HEK293T (cell line): Measurements from ENCODE around the gene MTREX.

ENCODE experiments used
- CTCF ChIA-PET: fragments of 350-600 bp; formaldehyde crosslinking; extraction: SDS; loops from one replicate; lab custom pipeline; 2021; ENCODE audit warnings: antibody characterized with exemption, inconsistent platforms; lab: Yijun Ruan, JAX
- POLR2A ChIA-PET: fragments of 350-600 bp; formaldehyde crosslinking; extraction: SDS; loops from one replicate; lab custom pipeline; 2020; ENCODE audit warnings: antibody characterized with exemption, inconsistent platforms; lab: Yijun Ruan, JAX
- DNase-seq: peaks from one replicate; pipeline ENCODE4 v3.0.0; 2012; ENCODE audit warnings: mixed read lengths; ENCODE audit errors: extremely low spot score
- ARNT ChIP-seq: fragments of 450-650 bp; IDR thresholded peaks from 2 replicates; pipeline ENCODE4 v1.6.1; 2017; ENCODE audit warnings: mild to moderate bottlenecking
- BHLHE40 ChIP-seq: fragments of 450-650 bp; IDR thresholded peaks from 2 replicates; pipeline ENCODE4 v1.6.1; 2016; ENCODE audit warnings: mild to moderate bottlenecking, moderate library complexity, borderline replicate concordance
- CTBP1 ChIP-seq: fragments of 450-650 bp; IDR thresholded peaks from 2 replicates; pipeline ENCODE4 v1.6.1; 2016; ENCODE audit warnings: borderline replicate concordance
- ELF4 ChIP-seq: fragments of 450-650 bp; IDR thresholded peaks from 2 replicates; pipeline ENCODE4 v1.6.1; 2017; ENCODE audit warnings: antibody characterized with exemption
- FOXA1 ChIP-seq: fragments of 450-650 bp; IDR thresholded peaks from 2 replicates; pipeline ENCODE4 v1.6.1; 2016; ENCODE audit warnings: mild to moderate bottlenecking
- FOXK2 ChIP-seq: fragments of 450-650 bp; IDR thresholded peaks from 2 replicates; pipeline ENCODE4 v1.6.1; 2016; ENCODE audit warnings: mild to moderate bottlenecking
- FOXM1 ChIP-seq: fragments of 450-650 bp; IDR thresholded peaks from 2 replicates; pipeline ENCODE4 v1.6.1; 2017; ENCODE audit warnings: mild to moderate bottlenecking, borderline replicate concordance
- HDGF ChIP-seq: fragments of 450-650 bp; IDR thresholded peaks from 2 replicates; pipeline ENCODE4 v1.6.1; 2017; ENCODE audit warnings: antibody characterized with exemption, borderline replicate concordance
- L3MBTL2 ChIP-seq: fragments of 450-650 bp; conservative IDR thresholded peaks from 2 replicates; pipeline ENCODE4 v1.6.1; 2016; ENCODE audit warnings: mild to moderate bottlenecking
- LEF1 ChIP-seq: fragments of 450-650 bp; IDR thresholded peaks from 2 replicates; pipeline ENCODE4 v1.6.1; 2017; ENCODE audit warnings: mild to moderate bottlenecking, borderline replicate concordance
- NFRKB ChIP-seq: fragments of 450-650 bp; IDR thresholded peaks from 2 replicates; pipeline ENCODE4 v1.6.1; 2016; ENCODE audit warnings: mild to moderate bottlenecking, moderate library complexity
- PKNOX1 ChIP-seq: fragments of 450-650 bp; IDR thresholded peaks from 2 replicates; pipeline ENCODE4 v1.6.1; 2016
- SP1 ChIP-seq: fragments of 450-650 bp; IDR thresholded peaks from 2 replicates; pipeline ENCODE4 v1.6.1; 2017
- SUZ12 ChIP-seq: fragments of 450-650 bp; IDR thresholded peaks from 2 replicates; pipeline ENCODE4 v1.6.1; 2016; ENCODE audit warnings: mild to moderate bottlenecking
- TARDBP ChIP-seq: fragments of 450-650 bp; IDR thresholded peaks from 2 replicates; pipeline ENCODE4 v1.6.1; 2016
- ZNF384 ChIP-seq: fragments of 450-650 bp; IDR thresholded peaks from 2 replicates; pipeline ENCODE4 v1.6.1; 2016

MTREX gene

GRCh38 chr5:55345327-55345726 lies 37.5 kb downstream of the MTREX start:
- no peak for TF ChIP-seq FOXA1
- ChIA-PET CTCF (interaction anchor here (0.7 kb wide), 1 partner anchor 14 kb away, joined by 3 read pairs; no protein-coding TSS in a partner anchor), POLR2A (no interaction called here)
- DNase-seq, result no peak

DNA sequence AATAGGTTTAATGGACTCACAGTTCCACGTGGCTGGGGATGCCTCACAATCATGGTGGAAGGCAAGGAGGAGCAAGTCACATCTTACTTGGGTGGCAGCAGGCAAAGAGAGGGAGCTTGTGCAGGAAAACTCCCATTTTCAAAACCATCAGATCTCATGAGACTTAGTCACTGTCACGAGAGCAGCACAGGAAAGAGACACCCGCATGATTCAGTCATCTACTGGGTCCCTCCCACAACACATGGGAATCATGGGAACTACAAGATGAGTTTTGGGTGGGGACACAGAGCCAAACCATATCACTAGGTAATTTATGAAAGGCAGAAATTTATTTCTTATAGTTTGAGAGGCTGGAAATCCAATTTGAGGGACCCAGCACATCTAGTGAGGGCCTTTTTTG lies 40.0 kb downstream of the MTREX start:
- POLR2A ChIA-PET, result no interaction called here
- no peak for DNase-seq
- TF ChIP-seq SUZ12 (no peak), HDGF (no peak), FOXM1 (no peak), LEF1 (no peak), PKNOX1 (no peak), TARDBP (no peak), BHLHE40 (no peak)
- CTCF ChIA-PET, result no interaction called here

- POLR2A ChIA-PET, result no interaction called here
- CTCF ChIA-PET, result no interaction called here
- no peak for DNase-seq
- TF ChIP-seq SUZ12, result no peak
- no peak for TF ChIP-seq ELF4
- no peak for TF ChIP-seq ARNT
- no peak for TF ChIP-seq LEF1
- TF ChIP-seq HDGF, result no peak
- no peak for TF ChIP-seq SP1
- no peak for TF ChIP-seq NFRKB
- TF ChIP-seq CTBP1, result no peak
- no peak for TF ChIP-seq L3MBTL2
- no peak for TF ChIP-seq FOXM1
- no peak for TF ChIP-seq FOXA1
- TF ChIP-seq FOXK2, result no peak
- no peak for TF ChIP-seq TARDBP
- TF ChIP-seq PKNOX1, result no peak
- TF ChIP-seq BHLHE40, result no peak
- TF ChIP-seq ZNF384, result no peak
These were observed 43.0 kb downstream of the MTREX start for GRCh38 chr5:55350754-55351153.

DNA sequence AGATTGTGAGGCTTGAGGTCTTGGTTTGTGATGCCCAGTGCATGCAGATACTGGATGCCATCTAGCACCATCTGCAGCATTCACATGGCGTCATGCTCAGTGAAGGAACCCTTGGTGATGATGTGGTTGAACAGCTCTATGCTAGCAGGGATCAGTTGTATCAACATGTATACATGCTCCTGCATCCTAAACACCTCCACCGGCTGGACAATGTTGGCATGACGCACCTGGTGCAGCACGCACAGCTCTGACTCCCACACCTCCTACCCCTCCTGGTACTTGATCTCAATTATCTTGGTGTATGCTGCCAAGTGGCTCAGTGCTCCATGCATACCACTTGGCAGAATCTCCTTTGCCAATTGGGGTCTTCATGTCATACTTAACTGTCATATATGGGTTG lies 49.1 kb downstream of the MTREX start:
- TF ChIP-seq L3MBTL2 (no peak), SP1 (no peak), HDGF (no peak), ARNT (no peak), BHLHE40 (no peak), ZNF384 (no peak), FOXM1 (no peak), LEF1 (no peak), FOXK2 (no peak), SUZ12 (no peak), PKNOX1 (no peak), FOXA1 (no peak), NFRKB (no peak), ELF4 (no peak), CTBP1 (no peak), TARDBP (no peak)
- DNase-seq, result no peak
- ChIA-PET POLR2A (interaction anchor here (0.8 kb wide), 1 partner anchor 16 kb away, joined by 3 read pairs; no protein-coding TSS in a partner anchor), CTCF (no interaction called here)

GRCh38 chr5:55360190-55360589 lies 52.4 kb downstream of the MTREX start:
- DNase-seq, result no peak
- no peak for TF ChIP-seq NFRKB
- TF ChIP-seq LEF1, result no peak
- TF ChIP-seq ARNT, result no peak
- TF ChIP-seq PKNOX1, result no peak
- TF ChIP-seq ZNF384, result no peak
- no peak for TF ChIP-seq FOXA1
- no peak for TF ChIP-seq BHLHE40
- no peak for TF ChIP-seq ELF4
- no peak for TF ChIP-seq L3MBTL2
- TF ChIP-seq FOXK2, result no peak
- no peak for TF ChIP-seq SUZ12
- TF ChIP-seq SP1, result no peak
- TF ChIP-seq CTBP1, result no peak
- TF ChIP-seq FOXM1, result no peak
- POLR2A ChIA-PET, result no interaction called here
- CTCF ChIA-PET, result no interaction called here

DNA sequence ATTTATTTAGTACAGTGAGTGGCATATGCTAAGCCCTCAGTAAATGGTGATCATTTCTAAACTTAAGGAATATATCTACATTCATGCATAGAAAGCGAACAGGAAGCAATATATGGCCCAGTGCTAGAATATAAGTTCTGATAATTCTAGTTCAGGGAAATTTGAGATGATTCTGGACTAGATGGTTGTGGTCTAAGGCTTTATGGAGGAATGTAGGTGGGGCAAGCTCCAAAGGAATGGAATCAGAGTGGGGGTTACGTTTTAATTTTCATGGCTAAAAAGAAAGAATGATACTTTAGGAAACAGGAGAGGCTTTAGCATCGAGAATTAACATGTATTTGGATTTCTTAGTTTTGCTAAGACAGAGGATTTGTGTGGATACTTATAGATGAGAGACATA lies 56.1 kb downstream of the MTREX start:
- no peak for DNase-seq

More for the DNA sequence above, 56.1 kb downstream of the MTREX start:
- TF ChIP-seq ELF4 (no peak), NFRKB (no peak), FOXK2 (no peak), HDGF (no peak), CTBP1 (no peak), TARDBP (no peak), FOXM1 (no peak), BHLHE40 (no peak), SP1 (no peak), L3MBTL2 (no peak), ZNF384 (no peak), SUZ12 (no peak), LEF1 (no peak)
- ChIA-PET CTCF (no interaction called here), POLR2A (no interaction called here)
